Mucosa of stomach (tissue), 1 donor: Measurements from ENCODE around the gene SKIC2.
"Not testable (repeated sequence)": the region's sequence is repeated elsewhere in the genome, so short reads cannot be mapped to it uniquely, and the experiment has no call there.

ENCODE experiments used
- H3K27me3 ChIP-seq: one replicate; pipeline ENCODE4 v1.7.0; 2013; ENCODE audit warnings: mild to moderate bottlenecking, low read length; ENCODE audit not compliant: control insufficient read depth, insufficient read depth
- H3K36me3 ChIP-seq: one replicate; pipeline ENCODE4 v1.7.0; 2013; ENCODE audit warnings: low read length; ENCODE audit not compliant: control insufficient read depth, insufficient read depth
- H3K4me1 ChIP-seq: one replicate; pipeline ENCODE4 v1.7.0; 2013; ENCODE audit warnings: mild to moderate bottlenecking, low read length; ENCODE audit not compliant: control insufficient read depth, insufficient read depth
- H3K4me3 ChIP-seq: one replicate; pipeline ENCODE4 v1.7.0; 2013; ENCODE audit warnings: low read length
- H3K9ac ChIP-seq: one replicate; pipeline ENCODE4 v1.7.0; 2013; ENCODE audit warnings: mild to moderate bottlenecking, low read length, moderate library complexity
- H3K9me3 ChIP-seq: one replicate; pipeline ENCODE4 v1.7.0; 2013; ENCODE audit warnings: mild to moderate bottlenecking, low read length, moderate library complexity; ENCODE audit not compliant: control insufficient read depth
- donor health status: Pancreatic carcinoma.

SKIC2 gene

DNA sequence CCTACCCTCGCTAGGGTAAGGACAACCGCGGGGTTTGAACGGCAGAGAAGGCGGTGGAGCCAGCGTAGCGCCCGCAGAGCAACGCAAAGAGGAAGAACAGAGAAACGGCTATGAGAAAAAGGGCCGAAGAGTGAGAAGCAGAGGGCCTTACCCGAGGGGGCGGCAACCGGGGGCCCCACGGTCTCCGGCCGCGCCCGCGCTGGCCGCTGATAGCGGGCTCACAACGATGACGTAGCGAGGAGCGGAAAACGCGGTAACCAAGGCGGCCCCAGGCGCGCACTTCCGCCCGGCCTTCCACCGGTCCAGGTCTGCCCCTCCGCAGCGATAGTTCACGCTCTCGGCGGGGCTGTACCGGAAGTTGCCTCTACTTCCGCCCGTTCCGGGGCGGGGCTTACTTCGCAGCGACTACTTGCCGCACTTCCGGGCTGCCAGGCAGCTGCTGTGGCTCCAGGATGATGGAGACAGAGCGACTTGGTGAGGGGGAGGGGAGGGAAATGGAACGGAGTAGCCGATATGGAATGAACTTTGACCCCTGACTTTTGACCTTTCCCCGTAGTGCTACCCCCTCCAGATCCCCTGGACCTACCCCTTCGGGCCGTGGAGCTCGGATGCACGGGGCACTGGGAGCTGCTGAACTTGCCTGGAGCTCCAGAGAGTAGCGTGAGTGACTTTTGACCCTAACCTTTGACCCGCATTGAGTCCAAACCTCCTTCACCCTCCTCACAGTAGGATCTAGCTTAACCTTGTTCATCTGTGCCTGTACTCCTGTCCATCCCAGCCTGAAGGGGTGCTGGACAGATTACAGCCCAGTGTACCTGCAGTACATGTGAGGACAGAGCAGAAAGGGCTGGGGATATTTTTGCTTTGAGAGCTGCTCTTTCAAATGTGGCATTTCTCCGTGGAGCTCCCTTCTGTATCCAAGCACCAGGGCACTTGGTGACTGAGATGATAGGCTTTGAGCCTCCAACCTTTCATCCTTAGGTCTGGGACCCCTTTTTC is at the start of gene SKIC2, which contains the start of gene NELFE:
Gene SKIC2 (plus strand): TSS at position 435 of the 999 bp plus-strand sequence. CDS start 18 bp downstream, at position 453.
Gene NELFE (minus strand): TSS at position 231 of the 999 bp plus-strand sequence. CDS start 525 bp downstream, outside the sequence.
- Histone ChIP-seq H3K27me3 (no peaks in the 10 kb centered on the region), H3K9ac (peak within 1 kb of the TSS; percentile 94), H3K9me3 (no peaks in the 10 kb centered on the region), H3K4me1 (peaks cover 14% of the 10 kb centered on the region), H3K36me3 (peaks cover 14% of the 10 kb centered on the region), H3K4me3 (peak within 1 kb of the TSS; percentile 91)

DNA sequence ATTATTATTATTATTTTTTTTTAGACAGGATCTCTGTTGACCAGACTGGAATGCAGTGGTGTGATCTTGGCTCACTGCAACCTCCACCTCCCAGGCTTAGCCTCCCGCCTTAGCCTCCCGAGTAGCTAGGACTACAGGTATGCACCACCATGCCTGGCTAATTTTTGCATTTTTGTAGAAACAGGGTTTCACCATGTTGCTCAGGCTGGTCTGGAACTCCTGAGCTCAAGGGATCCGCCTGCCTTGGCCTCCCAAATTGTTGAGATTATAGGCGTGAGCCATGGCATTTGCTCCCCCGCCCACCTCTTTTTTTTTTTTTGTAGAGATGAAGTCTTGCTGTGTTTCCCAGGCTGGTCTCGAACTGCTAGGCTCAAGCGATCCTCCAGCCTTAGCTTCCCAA is 49.7 kb upstream of the SKIC2 start:
- not testable (repeated sequence) for H3K4me1 ChIP-seq, H3K9ac ChIP-seq, H3K4me3 ChIP-seq, H3K27me3 ChIP-seq, H3K36me3 ChIP-seq, H3K9me3 ChIP-seq

DNA sequence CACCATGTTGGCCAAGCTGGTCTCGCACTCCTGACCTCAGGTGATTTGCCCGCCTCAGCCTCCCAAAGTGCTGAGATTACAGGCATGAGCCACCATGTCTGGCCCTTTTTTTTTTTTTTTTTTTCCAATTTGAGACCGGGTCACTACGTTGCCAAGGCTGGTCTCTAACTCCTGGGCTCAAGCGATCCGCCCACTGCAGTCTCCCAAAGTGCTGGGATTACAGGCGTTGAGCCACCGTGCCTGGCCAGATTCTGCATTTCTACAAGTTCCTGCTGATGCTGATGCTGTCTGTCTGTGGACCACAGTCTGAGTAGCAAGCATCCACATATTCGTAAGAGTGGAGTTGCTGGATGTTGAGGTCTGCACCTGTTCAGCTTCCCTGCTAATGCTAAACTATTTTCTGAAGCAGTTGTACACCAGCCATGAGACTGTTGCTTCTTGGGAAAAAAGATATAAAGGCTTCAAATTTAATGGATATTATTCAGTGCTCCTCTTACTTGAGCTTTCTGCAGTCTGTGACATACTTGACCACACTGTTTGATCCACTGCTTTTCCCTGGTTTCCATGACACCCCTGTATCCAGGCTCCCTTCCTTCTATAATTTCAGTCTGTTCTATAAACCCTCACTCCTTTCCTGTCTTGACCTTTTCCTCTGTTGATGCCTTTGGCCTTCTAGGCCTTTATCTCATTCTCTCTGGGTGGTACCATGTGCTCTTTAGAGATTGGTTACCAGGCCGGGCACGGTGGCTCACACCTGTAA is 47.0 kb upstream of the SKIC2 start:
- no peaks in the 10 kb centered on the region for H3K36me3 ChIP-seq
- H3K9ac ChIP-seq, result no peak overlapping the region
- H3K27me3 ChIP-seq, result no peaks in the 10 kb centered on the region
- H3K9me3 ChIP-seq, result no peaks in the 10 kb centered on the region
- peaks cover 4% of the 10 kb centered on the region for H3K4me1 ChIP-seq
- no peak overlapping the region for H3K4me3 ChIP-seq

DNA sequence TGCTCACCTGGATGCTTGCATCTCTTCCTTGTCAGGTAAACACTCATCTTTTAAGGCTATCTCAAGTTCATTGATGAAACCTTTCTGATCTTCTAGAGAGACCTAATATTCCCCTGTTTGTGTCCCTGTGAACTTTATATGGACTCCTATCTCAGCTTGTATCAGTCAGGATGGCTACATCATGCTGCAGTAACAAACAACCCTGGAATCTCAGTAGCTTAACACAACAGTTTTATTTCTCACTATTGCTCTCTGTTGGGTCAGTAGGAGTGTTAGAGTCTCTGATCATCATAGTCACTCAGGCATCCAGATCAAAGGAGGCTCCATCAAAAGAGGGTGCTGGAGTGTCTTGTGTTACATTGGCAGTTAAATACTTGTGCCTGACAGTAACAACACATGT is 43.6 kb upstream of the SKIC2 start:
- no peaks in the 10 kb centered on the region for H3K27me3 ChIP-seq
- H3K9ac ChIP-seq, result no peak overlapping the region
- no peaks in the 10 kb centered on the region for H3K36me3 ChIP-seq
- no peaks in the 10 kb centered on the region for H3K9me3 ChIP-seq
- peaks cover 7% of the 10 kb centered on the region for H3K4me1 ChIP-seq
- H3K4me3 ChIP-seq, result no peak overlapping the region

DNA sequence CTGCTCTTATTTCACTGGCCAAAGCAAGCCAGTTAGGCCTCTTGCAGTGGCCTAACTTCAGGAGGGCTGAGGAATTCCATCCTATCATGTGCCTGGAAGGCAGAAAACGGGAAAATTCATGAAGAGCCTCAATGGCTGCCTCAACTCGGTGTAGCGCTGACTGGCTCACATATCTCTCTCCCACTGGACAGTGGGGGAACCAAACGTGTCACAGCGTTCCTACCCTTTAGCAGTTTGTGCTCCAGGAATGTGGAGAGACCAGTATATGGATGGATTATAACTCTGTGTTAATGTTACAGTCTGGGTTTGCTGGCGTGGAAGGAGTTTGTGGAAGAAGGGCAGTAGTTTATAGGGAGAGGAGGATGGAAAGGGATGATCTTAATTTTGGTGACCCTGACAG is 43.2 kb upstream of the SKIC2 start:
- Histone ChIP-seq H3K27me3 (no peaks in the 10 kb centered on the region), H3K4me1 (peaks cover 12% of the 10 kb centered on the region), H3K9ac (no peak overlapping the region), H3K9me3 (no peaks in the 10 kb centered on the region), H3K36me3 (no peaks in the 10 kb centered on the region), H3K4me3 (no peak overlapping the region)

DNA sequence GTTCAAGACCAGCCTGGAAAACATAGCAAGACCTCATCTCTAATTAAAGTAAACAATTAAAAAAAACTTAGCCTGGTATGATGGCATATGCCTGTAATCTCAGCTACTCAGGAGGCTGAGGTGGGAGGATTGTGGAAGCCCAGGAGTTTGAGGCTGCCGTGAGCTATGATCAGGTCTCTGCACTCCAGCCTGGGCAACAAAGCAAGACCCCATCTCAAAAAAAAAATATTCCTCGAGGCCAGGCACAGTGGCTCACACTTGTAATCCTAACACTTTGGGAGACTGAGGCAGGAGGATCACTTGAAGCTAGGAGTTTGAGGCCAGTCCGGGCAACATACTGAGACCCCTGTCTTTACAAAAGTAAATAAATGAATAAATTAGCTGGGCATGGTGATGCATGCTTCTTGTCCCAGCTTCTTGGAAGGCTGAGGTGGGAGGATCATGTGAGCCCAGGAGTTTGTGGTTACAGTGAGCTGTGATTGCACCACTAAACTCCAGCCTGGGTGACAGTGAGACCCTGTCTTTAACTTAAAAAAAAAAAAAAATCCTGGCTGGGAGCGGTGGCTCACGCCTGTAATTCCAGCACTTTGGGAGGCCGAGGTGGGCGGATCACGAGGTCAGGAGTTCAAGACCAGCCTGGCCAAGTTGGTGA is 40.8 kb upstream of the SKIC2 start:
- Histone ChIP-seq H3K36me3 (no peaks in the 10 kb centered on the region), H3K9ac (no peak overlapping the region), H3K4me1 (peaks cover 14% of the 10 kb centered on the region), H3K4me3 (no peak overlapping the region), H3K9me3 (no peaks in the 10 kb centered on the region), H3K27me3 (no peaks in the 10 kb centered on the region)

DNA sequence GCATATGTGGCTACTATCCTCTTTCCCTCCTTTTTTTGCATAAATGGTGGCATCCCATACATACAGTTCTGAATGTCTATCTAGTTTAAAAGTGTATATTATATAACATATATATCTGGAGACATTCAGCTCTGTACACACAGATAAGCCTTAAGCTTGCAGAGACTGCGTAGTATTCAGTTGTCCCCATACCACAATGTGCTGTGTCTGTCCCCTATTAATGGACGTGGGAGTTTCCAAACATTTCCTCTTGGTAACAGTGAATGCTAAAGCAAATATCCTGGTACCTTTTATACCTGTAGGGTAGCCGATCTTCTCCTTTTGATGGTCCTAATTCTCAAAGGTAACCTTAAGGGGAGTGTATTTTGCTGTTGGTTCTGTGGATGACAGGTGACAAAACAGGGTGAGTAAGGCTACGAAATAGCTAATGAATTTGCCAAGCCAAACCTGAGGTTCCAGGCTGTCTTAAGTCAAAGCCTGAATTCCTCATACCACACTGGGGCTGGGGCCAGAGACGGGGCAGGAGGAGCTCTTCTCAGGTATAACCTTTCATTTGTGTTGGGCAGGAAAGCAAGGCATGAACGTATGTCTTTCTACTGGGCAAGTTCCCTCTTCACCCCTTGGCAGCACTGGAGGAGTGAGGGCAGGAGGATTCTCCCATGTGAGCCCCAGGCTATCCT is 39.2 kb upstream of the SKIC2 start:
- no peak overlapping the region for H3K9ac ChIP-seq
- H3K36me3 ChIP-seq, result no peaks in the 10 kb centered on the region
- no peak overlapping the region for H3K4me3 ChIP-seq
- peaks cover 14% of the 10 kb centered on the region for H3K4me1 ChIP-seq
- no peaks in the 10 kb centered on the region for H3K27me3 ChIP-seq
- no peaks in the 10 kb centered on the region for H3K9me3 ChIP-seq

DNA sequence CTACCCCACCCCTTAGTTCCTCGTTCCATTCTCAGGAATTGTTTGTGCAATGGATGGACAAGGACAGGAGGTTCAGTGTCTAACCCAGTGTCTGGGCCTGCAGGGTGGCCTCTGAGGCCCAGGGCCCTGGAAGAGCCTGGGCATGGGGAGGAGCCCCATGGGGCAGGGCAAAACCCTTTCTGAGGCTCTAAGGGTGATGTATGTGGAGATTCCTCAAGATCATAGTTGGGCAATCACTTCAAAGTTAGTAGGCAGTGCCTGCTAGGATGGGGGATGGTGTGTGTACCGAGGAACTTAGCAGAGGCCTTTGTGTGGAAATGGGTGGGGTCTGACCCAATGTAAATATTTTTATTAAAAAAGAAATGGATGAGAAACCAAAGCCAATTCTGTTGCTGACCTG is 38.2 kb upstream of the SKIC2 start:
- no peaks in the 10 kb centered on the region for H3K9me3 ChIP-seq
- no peaks in the 10 kb centered on the region for H3K36me3 ChIP-seq
- H3K4me3 ChIP-seq, result no peak overlapping the region
- H3K27me3 ChIP-seq, result no peaks in the 10 kb centered on the region
- peaks cover 14% of the 10 kb centered on the region for H3K4me1 ChIP-seq
- H3K9ac ChIP-seq, result no peak overlapping the region

DNA sequence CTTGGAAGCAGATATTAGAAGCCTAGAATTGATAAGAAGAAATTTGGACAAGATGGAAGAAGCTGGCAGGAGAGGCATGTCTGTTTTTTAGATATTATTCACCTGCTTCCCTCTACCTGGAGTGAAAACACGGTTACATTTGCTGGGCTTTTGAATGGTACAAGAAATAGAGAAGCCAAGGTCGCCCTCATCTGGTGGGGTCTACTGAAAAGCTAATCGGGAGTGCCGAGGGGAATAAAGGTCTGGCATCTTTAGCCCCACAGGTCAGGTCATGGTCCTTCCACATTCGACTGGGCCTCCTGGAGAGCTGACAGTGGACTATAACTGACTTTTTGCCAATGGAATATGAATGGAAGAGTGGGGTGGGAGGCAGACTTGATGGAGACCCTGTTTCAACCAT is 36.0 kb upstream of the SKIC2 start:
- no peak overlapping the region for H3K4me3 ChIP-seq
- H3K4me1 ChIP-seq, result peaks cover 14% of the 10 kb centered on the region
- H3K27me3 ChIP-seq, result no peaks in the 10 kb centered on the region
- H3K9ac ChIP-seq, result no peak overlapping the region
- no peaks in the 10 kb centered on the region for H3K36me3 ChIP-seq
- no peaks in the 10 kb centered on the region for H3K9me3 ChIP-seq

DNA sequence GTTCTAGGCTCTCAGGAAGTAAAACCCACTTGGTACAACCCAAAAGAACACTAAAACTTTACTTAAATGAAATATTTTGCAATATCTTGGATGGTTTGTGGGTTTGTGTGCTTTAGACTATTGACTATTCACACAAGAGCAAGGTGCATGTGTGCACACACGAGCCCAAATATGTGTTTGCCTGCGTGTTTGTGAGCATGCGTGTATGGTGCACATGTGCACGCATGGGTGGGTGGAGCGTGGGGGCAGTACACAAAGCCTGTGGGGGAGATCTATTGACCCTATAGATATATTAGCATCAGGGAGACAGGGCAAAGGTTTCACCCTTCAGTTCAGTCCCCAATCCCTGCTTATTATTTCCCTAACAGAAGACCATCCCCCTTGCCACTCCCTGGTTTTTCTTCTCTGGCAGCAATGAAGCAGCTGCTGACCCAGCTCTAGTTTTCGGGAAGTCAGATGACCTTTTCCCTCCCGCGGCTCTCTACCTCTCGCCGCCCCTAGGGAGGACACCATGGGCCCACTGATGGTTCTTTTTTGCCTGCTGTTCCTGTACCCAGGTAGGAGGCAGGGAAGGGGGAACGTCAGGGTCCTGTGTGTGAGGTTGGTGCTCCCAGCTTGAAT is 31.6 kb upstream of the SKIC2 start, which contains the start of gene C2:
Gene C2 (plus strand): TSS at position 476 of the 621 bp plus-strand sequence. CDS start 36 bp downstream, at position 512.
- H3K9ac ChIP-seq, result no peak within 1 kb of the TSS
- no peaks in the 10 kb centered on the region for H3K9me3 ChIP-seq
- no peaks in the 10 kb centered on the region for H3K27me3 ChIP-seq
- H3K36me3 ChIP-seq, result no peaks in the 10 kb centered on the region
- no peak within 1 kb of the TSS for H3K4me3 ChIP-seq
- H3K4me1 ChIP-seq, result no peaks in the 10 kb centered on the region
